ENCODE data around the gene SLC6A13. TPM values are rescaled to one million over a fixed set of nuclear protein-coding genes. Genes with fewer than 3 reads are reported as not detected.

Gene SLC6A13
- total RNA-seq, 1 experiment from 2014 or later: not detected

DNA sequence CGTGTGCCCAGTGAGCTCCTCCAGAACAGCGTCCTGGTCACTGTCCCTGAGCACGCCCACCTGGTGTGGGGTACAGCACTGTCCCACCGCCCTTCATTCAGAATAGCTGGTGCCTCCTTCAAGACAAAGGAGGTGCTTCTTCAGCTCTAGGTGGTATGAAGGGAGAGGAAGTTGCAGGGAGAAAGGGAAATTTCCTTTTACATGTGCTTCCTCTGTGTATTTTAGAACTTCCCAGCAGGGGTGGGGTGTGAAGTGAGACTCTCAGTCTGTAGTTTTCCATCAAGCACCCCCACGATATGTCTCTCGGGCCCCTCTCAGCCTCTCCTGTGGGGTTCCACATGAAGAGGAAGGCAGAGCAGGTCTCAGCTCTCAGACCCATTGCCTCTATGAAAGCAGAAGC is 47.5 kb downstream of the SLC6A13 start:
- intact Hi-C loops (cut with micrococcal nuclease): no loop called here
- DNase-seq (no peak), ATAC-seq (no peak)
- Histone ChIP-seq H3K27me3 (ENCODE audit: low read length) (peaks cover 21% of the 10 kb centered on the region), H3K79me2 (ENCODE audit: low read length) (no peaks in the 10 kb centered on the region), H3K4me1 (ENCODE audit: insufficient read depth, low read length) (no peaks in the 10 kb centered on the region), H3K27ac (ENCODE audit: low read length) (no peak overlapping the region), H3K9ac (ENCODE audit: low read length) (no peak overlapping the region), H3K36me3 (ENCODE audit: low read depth, low read length) (no peaks in the 10 kb centered on the region; the same call in 1 of the 2 replicates), H3K4me3 (ENCODE audit: low read length) (no peak overlapping the region), H3K9me3 (ENCODE audit: low read length) (no peaks in the 10 kb centered on the region), H3K9me2 (replicated peaks; ENCODE audit: low read length) (no peaks in the 10 kb centered on the region), H2AFZ (ENCODE audit: low read length) (no peak overlapping the region), H3K4me2 (ENCODE audit: low read length) (no peak overlapping the region), H3F3A (ENCODE audit: low read length, unreplicated experiment) (no peaks in the 10 kb centered on the region), H4K20me1 (ENCODE audit: low read length) (no peaks in the 10 kb centered on the region)
- ChIA-PET POLR2A (ENCODE audit: unreplicated experiment) (no interaction called here), CTCF (no interaction called here)
- TF ChIP-seq EZH2 (IDR thresholded peaks at IDR 0.05; ENCODE audit: low read length, unreplicated experiment) (no peak), EZH2phosphoT487 (IDR thresholded peaks at IDR 0.05; ENCODE audit: borderline replicate concordance, low read length) (no peak)
- TF ChIP-seq, protein P1, sequence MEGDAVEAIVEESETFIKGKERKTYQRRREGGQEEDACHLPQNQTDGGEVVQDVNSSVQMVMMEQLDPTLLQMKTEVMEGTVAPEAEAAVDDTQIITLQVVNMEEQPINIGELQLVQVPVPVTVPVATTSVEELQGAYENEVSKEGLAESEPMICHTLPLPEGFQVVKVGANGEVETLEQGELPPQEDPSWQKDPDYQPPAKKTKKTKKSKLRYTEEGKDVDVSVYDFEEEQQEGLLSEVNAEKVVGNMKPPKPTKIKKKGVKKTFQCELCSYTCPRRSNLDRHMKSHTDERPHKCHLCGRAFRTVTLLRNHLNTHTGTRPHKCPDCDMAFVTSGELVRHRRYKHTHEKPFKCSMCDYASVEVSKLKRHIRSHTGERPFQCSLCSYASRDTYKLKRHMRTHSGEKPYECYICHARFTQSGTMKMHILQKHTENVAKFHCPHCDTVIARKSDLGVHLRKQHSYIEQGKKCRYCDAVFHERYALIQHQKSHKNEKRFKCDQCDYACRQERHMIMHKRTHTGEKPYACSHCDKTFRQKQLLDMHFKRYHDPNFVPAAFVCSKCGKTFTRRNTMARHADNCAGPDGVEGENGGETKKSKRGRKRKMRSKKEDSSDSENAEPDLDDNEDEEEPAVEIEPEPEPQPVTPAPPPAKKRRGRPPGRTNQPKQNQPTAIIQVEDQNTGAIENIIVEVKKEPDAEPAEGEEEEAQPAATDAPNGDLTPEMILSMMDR (conservative IDR thresholded peaks at IDR 0.05; ENCODE audit: low read depth, low read length): no peak
- BruUV-seq (replicated peaks): no TSS peak

DNA sequence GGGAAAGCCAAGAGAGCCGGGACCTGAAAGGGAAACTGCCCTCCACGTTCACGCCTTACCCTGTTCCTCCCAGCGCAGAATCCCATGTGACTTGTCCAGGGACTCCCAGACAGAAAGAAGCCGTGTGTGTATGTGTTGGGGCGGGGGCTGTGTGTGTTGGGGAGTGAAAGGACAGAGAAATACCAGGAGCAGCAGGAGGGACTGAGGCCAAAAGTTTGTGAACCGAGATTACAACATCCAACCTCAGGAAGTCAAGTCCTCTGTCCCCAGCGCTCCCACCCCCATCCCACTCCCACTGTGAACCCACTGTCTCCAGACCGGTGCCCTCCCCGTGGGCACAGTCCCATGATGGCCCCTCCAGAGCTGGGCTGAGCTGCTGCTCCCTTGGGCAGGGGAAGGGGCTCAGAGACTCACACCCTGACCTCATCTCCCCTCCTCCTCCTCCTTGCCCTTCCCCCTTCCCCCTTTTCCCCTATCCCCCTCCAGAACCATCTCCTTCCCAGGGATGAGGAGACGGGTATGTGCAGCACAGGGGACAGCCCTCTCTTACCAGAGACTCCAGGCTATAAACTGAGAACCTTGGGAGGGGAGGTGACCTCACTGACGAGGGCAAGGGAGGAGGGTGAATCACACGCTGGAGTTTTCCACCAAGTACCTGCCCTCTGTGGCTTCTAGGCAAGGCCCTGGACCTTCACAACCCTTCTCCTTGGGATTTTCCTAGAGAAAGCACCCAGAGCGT is 48.5 kb downstream of the SLC6A13 start, which contains the start of gene SLC6A12:
TSS of gene SLC6A12 (minus strand) at position 155 of the 739 bp plus-strand sequence. CDS start 4,171 bp downstream, outside the sequence.
- Histone ChIP-seq H3K36me3 (ENCODE audit: low read depth, low read length) (no peaks in the 10 kb centered on the region), H3K4me1 (ENCODE audit: insufficient read depth, low read length) (no peaks in the 10 kb centered on the region), H3K4me3 (ENCODE audit: low read length) (peak within 1 kb of the TSS; percentile 42), H3K9me3 (ENCODE audit: low read length) (no peaks in the 10 kb centered on the region), H4K20me1 (ENCODE audit: low read length) (no peaks in the 10 kb centered on the region), H3K27ac (ENCODE audit: low read length) (no peak within 1 kb of the TSS), H3K27me3 (ENCODE audit: low read length) (peaks cover 22% of the 10 kb centered on the region), H3F3A (ENCODE audit: low read length, unreplicated experiment) (no peaks in the 10 kb centered on the region), H3K9me2 (replicated peaks; ENCODE audit: low read length) (no peaks in the 10 kb centered on the region), H2AFZ (ENCODE audit: low read length) (peak within 1 kb of the TSS; percentile 15; the same call in 1 of the 2 replicates), H3K4me2 (ENCODE audit: low read length) (peak within 1 kb of the TSS; percentile 60), H3K9ac (ENCODE audit: low read length) (no peak within 1 kb of the TSS), H3K79me2 (ENCODE audit: low read length) (no peaks in the 10 kb centered on the region)
- intact Hi-C loops (cut with micrococcal nuclease): no loop called here
- POLR2A ChIA-PET (ENCODE audit: unreplicated experiment): no interaction called here
- CTCF ChIA-PET: no interaction called here
- BruUV-seq (replicated peaks): no TSS peak
- TF ChIP-seq, protein P1 (conservative IDR thresholded peaks at IDR 0.05; ENCODE audit: low read depth, low read length): no peak
- TF ChIP-seq EZH2 (IDR thresholded peaks at IDR 0.05; ENCODE audit: low read length, unreplicated experiment): no peak
- TF ChIP-seq EZH2phosphoT487 (IDR thresholded peaks at IDR 0.05; ENCODE audit: borderline replicate concordance, low read length): no peak
- ATAC-seq (no peak), DNase-seq (no peak)

DNA sequence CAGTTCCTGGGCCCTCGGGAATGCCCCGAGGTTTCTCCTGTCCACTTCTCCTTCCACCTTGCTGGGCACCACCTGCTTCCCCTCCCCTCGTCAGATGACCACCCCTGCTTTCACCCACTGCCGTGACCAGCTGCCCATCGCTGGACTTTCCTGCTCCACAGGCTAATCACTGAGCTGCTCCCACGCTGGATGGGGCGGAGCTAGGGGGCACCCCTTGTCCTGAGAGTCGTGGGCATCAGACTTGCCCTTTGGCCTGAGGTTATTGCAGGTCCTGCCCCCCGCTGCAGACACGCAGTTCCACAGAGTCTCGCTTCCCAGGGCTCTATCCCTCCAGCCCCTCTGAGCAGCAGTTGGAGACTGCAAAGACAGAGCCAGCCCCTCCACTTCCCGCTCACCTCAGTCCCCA is 49.1 kb downstream of the SLC6A13 start:
- POLR2A ChIA-PET (ENCODE audit: unreplicated experiment): no interaction called here
- no peak for DNase-seq
- Histone ChIP-seq H3K27ac (ENCODE audit: low read length) (no peak overlapping the region), H3K79me2 (ENCODE audit: low read length) (no peaks in the 10 kb centered on the region), H3F3A (ENCODE audit: low read length, unreplicated experiment) (no peaks in the 10 kb centered on the region), H2AFZ (ENCODE audit: low read length) (peak overlapping the region; percentile 15; the same call in 1 of the 2 replicates), H4K20me1 (ENCODE audit: low read length) (no peaks in the 10 kb centered on the region), H3K9me3 (ENCODE audit: low read length) (no peaks in the 10 kb centered on the region), H3K9me2 (replicated peaks; ENCODE audit: low read length) (no peaks in the 10 kb centered on the region), H3K4me1 (ENCODE audit: insufficient read depth, low read length) (no peaks in the 10 kb centered on the region), H3K4me3 (ENCODE audit: low read length) (peak overlapping the region; percentile 42), H3K9ac (ENCODE audit: low read length) (no peak overlapping the region), H3K4me2 (ENCODE audit: low read length) (peak overlapping the region; percentile 60), H3K27me3 (ENCODE audit: low read length) (peaks cover 29% of the 10 kb centered on the region), H3K36me3 (ENCODE audit: low read depth, low read length) (no peaks in the 10 kb centered on the region)
- CTCF ChIA-PET: no interaction called here
- ATAC-seq: no peak
- intact Hi-C loops (cut with micrococcal nuclease): no loop called here
- TF ChIP-seq EZH2phosphoT487 (IDR thresholded peaks at IDR 0.05; ENCODE audit: borderline replicate concordance, low read length) (no peak), EZH2 (IDR thresholded peaks at IDR 0.05; ENCODE audit: low read length, unreplicated experiment) (no peak)
- TF ChIP-seq, protein P1 (conservative IDR thresholded peaks at IDR 0.05; ENCODE audit: low read depth, low read length): no peak
- BruUV-seq (replicated peaks): no TSS peak

Measured in PC-3 (cell line).